Measurements from ENCODE around the gene LPP.

LPP gene

DNA sequence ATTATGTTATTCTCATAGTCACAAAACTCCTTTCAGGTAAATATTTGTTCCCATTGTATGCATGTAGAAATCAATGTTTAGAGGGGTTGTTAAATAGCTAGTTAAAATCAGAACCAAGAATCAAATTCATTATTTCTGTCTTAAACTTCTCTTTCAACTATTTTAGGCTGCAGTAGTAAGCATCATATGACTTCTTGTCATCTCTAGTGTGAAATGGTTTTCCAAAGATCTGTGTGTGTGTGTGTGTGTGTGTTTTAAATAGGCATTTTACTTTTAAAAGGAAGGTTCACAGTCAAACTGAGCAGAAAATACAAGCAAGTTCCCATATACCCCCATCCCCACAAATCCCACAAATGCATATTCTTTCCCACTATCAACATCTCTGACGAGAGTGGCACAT, 506.5 kb downstream of the LPP start:
- TF ChIP-seq CTCF (IDR thresholded peaks at IDR 0.05; ENCODE audit: control extremely low read depth, extremely low read depth, low read depth, missing control alignments): no peak
- ChIA-PET POLR2A (no interaction called here), CTCF (interaction anchor here (3.3 kb wide), 1 partner anchor 12 kb away, joined by 10 read pairs; no protein-coding TSS in a partner anchor)
- DNase-seq (ENCODE audit: extremely low spot score): no peak

DNA sequence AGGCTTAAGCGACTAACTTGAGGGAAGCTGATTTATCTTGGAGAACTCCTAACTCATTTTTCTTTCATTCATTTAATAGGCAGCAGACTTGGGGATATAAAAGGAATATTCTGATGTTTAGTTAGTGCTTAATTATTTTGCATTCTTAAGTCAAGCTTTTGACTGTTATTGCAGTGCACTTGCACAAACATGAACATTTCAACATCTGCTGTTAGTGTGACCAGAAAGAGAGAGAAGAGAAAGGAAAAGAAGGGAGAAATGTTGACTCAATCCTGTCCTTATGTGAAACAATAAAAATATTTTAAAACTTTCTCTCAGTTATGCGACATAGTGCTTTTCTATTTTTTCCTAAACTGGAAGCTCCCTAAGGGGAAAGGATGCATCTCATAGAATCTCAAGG, 507.8 kb downstream of the LPP start:
- CTCF ChIA-PET: no interaction called here
- no peak for DNase-seq (ENCODE audit: extremely low spot score)
- POLR2A ChIA-PET: no interaction called here
- no peak for TF ChIP-seq CTCF (IDR thresholded peaks at IDR 0.05; ENCODE audit: control extremely low read depth, extremely low read depth, low read depth, missing control alignments)

GRCh38 chr3:188662214-188662613, 508.3 kb downstream of the LPP start:
- TF ChIP-seq CTCF (IDR thresholded peaks at IDR 0.05; ENCODE audit: control extremely low read depth, extremely low read depth, low read depth, missing control alignments): no peak
- ChIA-PET CTCF (no interaction called here), POLR2A (no interaction called here)
- DNase-seq (ENCODE audit: extremely low spot score): no peak

DNA sequence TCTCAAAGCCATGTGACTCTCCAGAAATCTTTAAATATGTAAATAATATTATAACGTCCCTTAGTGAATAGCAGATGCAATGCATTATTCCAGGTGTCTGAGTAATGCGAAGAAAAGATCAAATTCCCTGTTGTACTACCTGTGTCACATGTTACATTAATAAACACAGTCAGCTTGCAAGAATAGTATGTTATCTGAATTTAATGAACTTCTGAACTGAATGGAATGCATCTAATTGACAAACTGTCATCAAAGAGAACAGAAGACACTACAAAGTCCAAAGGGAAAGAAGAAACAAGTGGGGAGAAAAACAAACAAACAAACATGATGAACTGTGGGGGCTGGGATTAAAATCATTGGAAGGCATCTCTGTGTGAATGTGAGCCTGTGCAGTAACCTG, 508.8 kb downstream of the LPP start:
- CTCF ChIA-PET: no interaction called here
- no peak for TF ChIP-seq CTCF (IDR thresholded peaks at IDR 0.05; ENCODE audit: control extremely low read depth, extremely low read depth, low read depth, missing control alignments)
- POLR2A ChIA-PET: no interaction called here
- no peak for DNase-seq (ENCODE audit: extremely low spot score)

DNA sequence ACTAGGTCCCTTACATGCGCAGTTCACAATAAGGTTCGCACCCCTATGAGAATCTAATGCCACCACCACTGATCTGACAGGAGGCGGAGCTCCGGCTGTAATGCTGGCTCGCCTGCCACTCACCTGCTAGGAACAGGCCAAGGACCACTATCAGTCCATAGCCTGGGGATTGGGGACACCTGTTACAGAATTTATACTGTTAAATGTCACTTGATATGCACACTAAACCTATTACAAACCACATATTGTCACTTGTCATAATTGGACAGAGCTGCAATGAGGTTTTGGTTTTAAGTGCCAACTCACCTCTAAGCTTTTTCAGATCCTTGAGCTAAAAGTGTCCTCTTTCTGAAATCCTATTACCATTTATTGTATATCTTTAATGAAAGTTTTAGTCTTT, 509.9 kb downstream of the LPP start:
- CTCF ChIA-PET: interaction anchor here (0.7 to 1.7 kb wide), 7 partner anchors 9 to 925 kb away, joined by 3 to 10 read pairs (median 3); no protein-coding TSS in a partner anchor
- POLR2A ChIA-PET: no interaction called here
- no peak for DNase-seq (ENCODE audit: extremely low spot score)
- TF ChIP-seq CTCF (IDR thresholded peaks at IDR 0.05; ENCODE audit: control extremely low read depth, extremely low read depth, low read depth, missing control alignments): no peak

DNA sequence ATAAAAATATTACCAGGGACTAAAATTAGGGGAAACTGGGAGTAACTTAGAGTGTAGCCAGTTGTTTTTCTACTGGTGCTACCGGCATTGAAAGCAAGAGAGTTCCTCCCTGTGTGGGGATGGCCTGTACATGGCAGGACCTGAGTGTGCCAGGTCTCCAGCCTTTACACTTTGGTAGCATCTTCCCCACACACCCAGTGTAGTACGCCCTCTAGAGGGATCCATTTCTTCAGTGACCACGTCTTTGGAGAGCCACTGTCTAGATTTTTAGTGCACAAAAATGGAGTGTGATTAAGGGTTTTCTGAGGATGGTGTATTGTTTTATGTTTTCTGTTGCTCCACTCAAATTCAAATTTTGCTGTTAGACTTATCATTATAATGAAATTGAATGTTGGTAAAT, 510.8 kb downstream of the LPP start:
- CTCF ChIA-PET: interaction anchor here (0.9 to 1.7 kb wide), 6 partner anchors 8 to 926 kb away, joined by 3 to 10 read pairs (median 4); no protein-coding TSS in a partner anchor
- peak; percentile 15 for DNase-seq (ENCODE audit: extremely low spot score)
- POLR2A ChIA-PET: no interaction called here
- no peak for TF ChIP-seq CTCF (IDR thresholded peaks at IDR 0.05; ENCODE audit: control extremely low read depth, extremely low read depth, low read depth, missing control alignments)

- DNase-seq (ENCODE audit: extremely low spot score): no peak
- TF ChIP-seq CTCF (IDR thresholded peaks at IDR 0.05; ENCODE audit: control extremely low read depth, extremely low read depth, low read depth, missing control alignments): no peak
- CTCF ChIA-PET: interaction anchor here (1.3 kb wide), 2 partner anchors 19 to 21 kb away, joined by 4 to 5 read pairs; no protein-coding TSS in a partner anchor
- POLR2A ChIA-PET: no interaction called here
These were observed 514.0 kb downstream of the LPP start for GRCh38 chr3:188667926-188668325.
